WTC11 (cell line): ENCODE measurements around the gene UBE2V1. TPM values are rescaled to one million over a fixed set of nuclear protein-coding genes. Genes with fewer than 3 reads are reported as not detected.

ENCODE experiments used
- ATAC-seq: fragments of 200-7000 bp; cut with Tn5 transposase; 2 replicates; pipeline ENCODE4 v1.10.0; 2021; ENCODE audit warnings: mild to moderate bottlenecking, moderate library complexity
- CTCF ChIA-PET: fragments of 300-600 bp; sonication (Branson Sonifier 250); formaldehyde crosslinking; loops from one replicate; lab custom pipeline; 2021; ENCODE audit warnings: antibody characterized with exemption; lab: Charles Lee
- POLR2A ChIA-PET: fragments of 350-600 bp; sonication (Branson Sonifier 250); formaldehyde crosslinking; loops from one replicate; lab custom pipeline; 2021; ENCODE audit warnings: antibody characterized with exemption; lab: Charles Lee
- DNase-seq: peaks from one replicate; pipeline ENCODE4 v3.0.0; 2021; ENCODE audit warnings: low spot score
- H3K27ac Mint-ChIP-seq: 2 replicates; pipeline ENCODE4 v1.8.0; 2021; ENCODE audit warnings: mixed read lengths
- H3K27me3 Mint-ChIP-seq: 2 replicates; pipeline ENCODE4 v1.8.0; 2021; ENCODE audit warnings: low read depth, mild to moderate bottlenecking, moderate library complexity, mixed read lengths
- H3K36me3 Mint-ChIP-seq: 2 replicates; pipeline ENCODE4 v1.8.0; 2021; ENCODE audit warnings: mixed read lengths
- H3K4me1 Mint-ChIP-seq: 2 replicates; pipeline ENCODE4 v1.8.0; 2022; ENCODE audit warnings: mixed read lengths
- H3K4me3 Mint-ChIP-seq: 2 replicates; pipeline ENCODE4 v1.8.0; 2021; ENCODE audit warnings: mild to moderate bottlenecking, moderate library complexity, mixed read lengths
- H3K9me3 Mint-ChIP-seq: 2 replicates; pipeline ENCODE4 v1.8.0; 2021; ENCODE audit warnings: mixed read lengths
- ETV6 ChIP-seq: sonication (generic); formaldehyde crosslinking; IDR thresholded peaks from 2 replicates; pipeline ENCODE4 v1.8.1; 2022; ENCODE audit warnings: mild to moderate bottlenecking, missing genetic modification reagents
- FOXK1 ChIP-seq: sonication (generic); formaldehyde crosslinking; IDR thresholded peaks from 2 replicates; pipeline ENCODE4 v1.8.0; 2022; ENCODE audit warnings: mild to moderate bottlenecking, moderate library complexity, missing genetic modification reagents
- GRHL2 ChIP-seq: fragments of 250-450 bp; sonication (Bioruptor Pico); IDR thresholded peaks from 2 replicates; pipeline ENCODE4 v1.8.0; 2022; ENCODE audit warnings: mild to moderate bottlenecking, moderate library complexity; ENCODE audit not compliant: insufficient replicate concordance, severe bottlenecking
- GTF2I ChIP-seq: fragments of 250-450 bp; sonication (Bioruptor Pico); conservative IDR thresholded peaks from 2 replicates; pipeline ENCODE4 v1.4.0; 2021; ENCODE audit warnings: mild to moderate bottlenecking
- IRF1 ChIP-seq: sonication (generic); formaldehyde crosslinking; IDR thresholded peaks from 2 replicates; pipeline ENCODE4 v1.8.0; 2023; ENCODE audit warnings: missing genetic modification reagents
- KAT7 ChIP-seq: sonication (generic); formaldehyde crosslinking; IDR thresholded peaks from 2 replicates; pipeline ENCODE4 v1.8.1; 2023; ENCODE audit warnings: missing genetic modification reagents, mild to moderate bottlenecking, borderline replicate concordance
- MYBL2 ChIP-seq: sonication (generic); formaldehyde crosslinking; IDR thresholded peaks from 2 replicates; pipeline ENCODE4 v1.8.1; 2023; ENCODE audit warnings: mild to moderate bottlenecking, moderate library complexity, missing genetic modification reagents
- NR1H2 ChIP-seq: sonication (generic); formaldehyde crosslinking; IDR thresholded peaks from 2 replicates; pipeline ENCODE4 v1.9.0; 2021; ENCODE audit warnings: mild to moderate bottlenecking, moderate library complexity, missing genetic modification reagents
- NR2C2 ChIP-seq: sonication (generic); formaldehyde crosslinking; IDR thresholded peaks from 2 replicates; pipeline ENCODE4 v1.8.0; 2022; ENCODE audit warnings: mild to moderate bottlenecking, missing genetic modification reagents
- NR3C1 ChIP-seq: sonication (generic); formaldehyde crosslinking; conservative IDR thresholded peaks from 2 replicates; pipeline ENCODE4 v1.8.1; 2023; ENCODE audit warnings: low read depth, mild to moderate bottlenecking, missing genetic modification reagents
- OVOL2 ChIP-seq: fragments of 250-450 bp; sonication (Bioruptor Pico); IDR thresholded peaks from 2 replicates; pipeline ENCODE4 v1.9.0; 2021; ENCODE audit warnings: mild to moderate bottlenecking, borderline replicate concordance
- USF1 ChIP-seq: sonication (generic); formaldehyde crosslinking; IDR thresholded peaks from 2 replicates; pipeline ENCODE4 v1.8.0; 2022; ENCODE audit warnings: mild to moderate bottlenecking, missing genetic modification reagents
- USF2 ChIP-seq: sonication (generic); formaldehyde crosslinking; IDR thresholded peaks from 2 replicates; pipeline ENCODE4 v1.8.1; 2023; ENCODE audit warnings: mild to moderate bottlenecking, missing genetic modification reagents, moderate library complexity
- ZBTB21 ChIP-seq: sonication (generic); formaldehyde crosslinking; IDR thresholded peaks from 2 replicates; pipeline ENCODE4 v1.8.1; 2023; ENCODE audit warnings: mild to moderate bottlenecking, missing genetic modification reagents, borderline replicate concordance
- ZNF138 ChIP-seq: sonication (generic); formaldehyde crosslinking; conservative IDR thresholded peaks from 2 replicates; pipeline ENCODE4 v1.8.1; 2022; ENCODE audit warnings: mild to moderate bottlenecking, moderate library complexity, missing genetic modification reagents
- ZNF219 ChIP-seq: sonication (generic); formaldehyde crosslinking; IDR thresholded peaks from 2 replicates; pipeline ENCODE4 v1.8.0; 2023; ENCODE audit warnings: missing genetic modification reagents, mild to moderate bottlenecking, borderline replicate concordance
- ZNF396 ChIP-seq: fragments of 250-450 bp; sonication (Bioruptor Pico); IDR thresholded peaks from 2 replicates; pipeline ENCODE4 v1.8.0; 2021; ENCODE audit warnings: mild to moderate bottlenecking, moderate library complexity, borderline replicate concordance
- total RNA-seq: library from RNA; stranded (reverse); gene quantifications from 3 replicates; pipeline ENCODE4 v1.2.3, GENCODE V29; 2021
- TF ChIP-seq, protein P1 (sequence below): sonication (generic); formaldehyde crosslinking; IDR thresholded peaks from 2 replicates; pipeline ENCODE4 v1.8.0; 2023; ENCODE audit warnings: mild to moderate bottlenecking, missing genetic modification reagents
- TF ChIP-seq, protein P2 (sequence below): sonication (generic); formaldehyde crosslinking; IDR thresholded peaks from 2 replicates; pipeline ENCODE4 v1.8.1; 2022; ENCODE audit warnings: low read depth, missing genetic modification reagents, borderline replicate concordance
- TF ChIP-seq, protein P3 (sequence below): fragments of 250-450 bp; sonication (Bioruptor Pico); IDR thresholded peaks from 2 replicates; pipeline ENCODE4 v1.9.0; 2021; ENCODE audit warnings: mild to moderate bottlenecking
- TF ChIP-seq, protein P4 (sequence below): fragments of 250-450 bp; sonication (Bioruptor Pico); IDR thresholded peaks from 2 replicates; pipeline ENCODE4 v1.9.0; 2021; ENCODE audit warnings: mild to moderate bottlenecking
- TF ChIP-seq, protein P5 (sequence below): sonication (generic); formaldehyde crosslinking; IDR thresholded peaks from 2 replicates; pipeline ENCODE4 v1.8.1; 2022; ENCODE audit warnings: mild to moderate bottlenecking, moderate library complexity, missing genetic modification reagents

The UBE2V1 gene
- total RNA-seq, 1 experiment from 2014 or later: 144 TPM

- TF ChIP-seq GTF2I (no peak), KAT7 (no peak)
Measured at GRCh38 chr20:50098259-50098658, 14.7 kb downstream of the UBE2V1 start (continued).

DNA sequence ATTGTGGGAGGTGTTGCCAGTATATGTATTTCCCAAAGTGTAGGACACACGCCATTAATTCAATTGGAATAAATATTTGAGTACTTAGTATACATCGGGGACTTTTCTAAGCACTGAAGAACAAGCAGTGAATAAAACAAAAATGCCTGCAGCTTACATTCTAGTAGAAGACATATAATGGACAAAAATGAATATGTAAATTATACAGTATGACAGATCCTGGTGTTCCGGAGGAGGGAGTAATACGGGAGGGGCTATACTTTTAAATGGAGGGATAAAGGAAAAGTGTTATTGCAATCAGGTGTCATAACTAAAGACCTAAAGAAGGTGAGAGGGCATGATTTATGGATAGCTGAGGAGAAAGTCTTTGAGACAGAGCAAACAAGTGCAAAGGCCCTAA is 15.1 kb downstream of the UBE2V1 start:
- CTCF ChIA-PET: interaction anchor here (1.0 to 1.9 kb wide), 4 partner anchors 13 to 119 kb away, joined by 3 to 5 read pairs (median 4); no protein-coding TSS in a partner anchor
- Mint-ChIP-seq H3K9me3 (no peaks in the 10 kb centered on the region), H3K27ac (peak overlapping the region; percentile 81), H3K4me3 (no peak overlapping the region), H3K36me3 (peaks cover 33% of the 10 kb centered on the region), H3K4me1 (peaks cover 35% of the 10 kb centered on the region), H3K27me3 (no peaks in the 10 kb centered on the region)
- TF ChIP-seq, protein P1, sequence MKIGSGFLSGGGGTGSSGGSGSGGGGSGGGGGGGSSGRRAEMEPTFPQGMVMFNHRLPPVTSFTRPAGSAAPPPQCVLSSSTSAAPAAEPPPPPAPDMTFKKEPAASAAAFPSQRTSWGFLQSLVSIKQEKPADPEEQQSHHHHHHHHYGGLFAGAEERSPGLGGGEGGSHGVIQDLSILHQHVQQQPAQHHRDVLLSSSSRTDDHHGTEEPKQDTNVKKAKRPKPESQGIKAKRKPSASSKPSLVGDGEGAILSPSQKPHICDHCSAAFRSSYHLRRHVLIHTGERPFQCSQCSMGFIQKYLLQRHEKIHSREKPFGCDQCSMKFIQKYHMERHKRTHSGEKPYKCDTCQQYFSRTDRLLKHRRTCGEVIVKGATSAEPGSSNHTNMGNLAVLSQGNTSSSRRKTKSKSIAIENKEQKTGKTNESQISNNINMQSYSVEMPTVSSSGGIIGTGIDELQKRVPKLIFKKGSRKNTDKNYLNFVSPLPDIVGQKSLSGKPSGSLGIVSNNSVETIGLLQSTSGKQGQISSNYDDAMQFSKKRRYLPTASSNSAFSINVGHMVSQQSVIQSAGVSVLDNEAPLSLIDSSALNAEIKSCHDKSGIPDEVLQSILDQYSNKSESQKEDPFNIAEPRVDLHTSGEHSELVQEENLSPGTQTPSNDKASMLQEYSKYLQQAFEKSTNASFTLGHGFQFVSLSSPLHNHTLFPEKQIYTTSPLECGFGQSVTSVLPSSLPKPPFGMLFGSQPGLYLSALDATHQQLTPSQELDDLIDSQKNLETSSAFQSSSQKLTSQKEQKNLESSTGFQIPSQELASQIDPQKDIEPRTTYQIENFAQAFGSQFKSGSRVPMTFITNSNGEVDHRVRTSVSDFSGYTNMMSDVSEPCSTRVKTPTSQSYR (CRISPR knock-in tag): no peak
- TF ChIP-seq NR1H2 (CRISPR knock-in tag): no peak
- no peak for TF ChIP-seq ZNF138 (CRISPR knock-in tag)
- TF ChIP-seq MYBL2 (CRISPR knock-in tag): no peak
- TF ChIP-seq ZBTB21: no peak
- TF ChIP-seq NR2C2 (CRISPR knock-in tag): no peak
- TF ChIP-seq USF2 (CRISPR knock-in tag): no peak
- TF ChIP-seq, protein P2, sequence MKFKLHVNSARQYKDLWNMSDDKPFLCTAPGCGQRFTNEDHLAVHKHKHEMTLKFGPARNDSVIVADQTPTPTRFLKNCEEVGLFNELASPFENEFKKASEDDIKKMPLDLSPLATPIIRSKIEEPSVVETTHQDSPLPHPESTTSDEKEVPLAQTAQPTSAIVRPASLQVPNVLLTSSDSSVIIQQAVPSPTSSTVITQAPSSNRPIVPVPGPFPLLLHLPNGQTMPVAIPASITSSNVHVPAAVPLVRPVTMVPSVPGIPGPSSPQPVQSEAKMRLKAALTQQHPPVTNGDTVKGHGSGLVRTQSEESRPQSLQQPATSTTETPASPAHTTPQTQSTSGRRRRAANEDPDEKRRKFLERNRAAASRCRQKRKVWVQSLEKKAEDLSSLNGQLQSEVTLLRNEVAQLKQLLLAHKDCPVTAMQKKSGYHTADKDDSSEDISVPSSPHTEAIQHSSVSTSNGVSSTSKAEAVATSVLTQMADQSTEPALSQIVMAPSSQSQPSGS (CRISPR knock-in tag): no peak
- POLR2A ChIA-PET: interaction anchor here (0.6 to 0.9 kb wide), 2 partner anchors 9 to 85 kb away, joined by 3 read pairs; no protein-coding TSS in a partner anchor
- ATAC-seq (no peak), DNase-seq (no peak)

GRCh38 chr20:50096237-50096636 is 16.7 kb downstream of the UBE2V1 start:
- Mint-ChIP-seq H3K27me3 (no peaks in the 10 kb centered on the region), H3K4me1 (peaks cover 22% of the 10 kb centered on the region), H3K9me3 (no peaks in the 10 kb centered on the region), H3K4me3 (no peak overlapping the region), H3K36me3 (peaks cover 37% of the 10 kb centered on the region), H3K27ac (no peak overlapping the region)
- ChIA-PET POLR2A (no interaction called here), CTCF (interaction anchor here (0.6 to 1.1 kb wide), 2 partner anchors 11 to 25 kb away, joined by 3 read pairs; no protein-coding TSS in a partner anchor)
- no peak for ATAC-seq
- TF ChIP-seq IRF1 (CRISPR knock-in tag) (no peak), USF1 (CRISPR knock-in tag) (no peak), NR3C1 (no peak), ZNF219 (no peak), OVOL2 (CRISPR knock-in tag) (no peak), ZBTB21 (no peak), ZNF396 (CRISPR knock-in tag) (no peak), ZNF138 (CRISPR knock-in tag) (no peak), NR2C2 (CRISPR knock-in tag) (no peak), GRHL2 (CRISPR knock-in tag) (no peak), ETV6 (CRISPR knock-in tag) (no peak), FOXK1 (CRISPR knock-in tag) (no peak)
- TF ChIP-seq, protein P3, sequence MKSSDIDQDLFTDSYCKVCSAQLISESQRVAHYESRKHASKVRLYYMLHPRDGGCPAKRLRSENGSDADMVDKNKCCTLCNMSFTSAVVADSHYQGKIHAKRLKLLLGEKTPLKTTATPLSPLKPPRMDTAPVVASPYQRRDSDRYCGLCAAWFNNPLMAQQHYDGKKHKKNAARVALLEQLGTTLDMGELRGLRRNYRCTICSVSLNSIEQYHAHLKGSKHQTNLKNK (CRISPR knock-in tag): no peak
- TF ChIP-seq, protein P4, sequence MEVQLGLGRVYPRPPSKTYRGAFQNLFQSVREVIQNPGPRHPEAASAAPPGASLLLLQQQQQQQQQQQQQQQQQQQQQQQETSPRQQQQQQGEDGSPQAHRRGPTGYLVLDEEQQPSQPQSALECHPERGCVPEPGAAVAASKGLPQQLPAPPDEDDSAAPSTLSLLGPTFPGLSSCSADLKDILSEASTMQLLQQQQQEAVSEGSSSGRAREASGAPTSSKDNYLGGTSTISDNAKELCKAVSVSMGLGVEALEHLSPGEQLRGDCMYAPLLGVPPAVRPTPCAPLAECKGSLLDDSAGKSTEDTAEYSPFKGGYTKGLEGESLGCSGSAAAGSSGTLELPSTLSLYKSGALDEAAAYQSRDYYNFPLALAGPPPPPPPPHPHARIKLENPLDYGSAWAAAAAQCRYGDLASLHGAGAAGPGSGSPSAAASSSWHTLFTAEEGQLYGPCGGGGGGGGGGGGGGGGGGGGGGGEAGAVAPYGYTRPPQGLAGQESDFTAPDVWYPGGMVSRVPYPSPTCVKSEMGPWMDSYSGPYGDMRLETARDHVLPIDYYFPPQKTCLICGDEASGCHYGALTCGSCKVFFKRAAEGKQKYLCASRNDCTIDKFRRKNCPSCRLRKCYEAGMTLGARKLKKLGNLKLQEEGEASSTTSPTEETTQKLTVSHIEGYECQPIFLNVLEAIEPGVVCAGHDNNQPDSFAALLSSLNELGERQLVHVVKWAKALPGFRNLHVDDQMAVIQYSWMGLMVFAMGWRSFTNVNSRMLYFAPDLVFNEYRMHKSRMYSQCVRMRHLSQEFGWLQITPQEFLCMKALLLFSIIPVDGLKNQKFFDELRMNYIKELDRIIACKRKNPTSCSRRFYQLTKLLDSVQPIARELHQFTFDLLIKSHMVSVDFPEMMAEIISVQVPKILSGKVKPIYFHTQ (CRISPR knock-in tag): no peak
- TF ChIP-seq, protein P5, sequence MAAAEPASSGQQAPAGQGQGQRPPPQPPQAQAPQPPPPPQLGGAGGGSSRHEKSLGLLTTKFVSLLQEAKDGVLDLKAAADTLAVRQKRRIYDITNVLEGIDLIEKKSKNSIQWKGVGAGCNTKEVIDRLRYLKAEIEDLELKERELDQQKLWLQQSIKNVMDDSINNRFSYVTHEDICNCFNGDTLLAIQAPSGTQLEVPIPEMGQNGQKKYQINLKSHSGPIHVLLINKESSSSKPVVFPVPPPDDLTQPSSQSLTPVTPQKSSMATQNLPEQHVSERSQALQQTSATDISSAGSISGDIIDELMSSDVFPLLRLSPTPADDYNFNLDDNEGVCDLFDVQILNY: no peak
- DNase-seq: no peak
